Prostate gland (tissue), 2 donors: ENCODE data around the gene PDXP.

Experiments used
- POLR2A ChIP-seq: fragments of 450-650 bp; IDR thresholded peaks from one replicate; pipeline ENCODE4 v1.6.1; 2016; ENCODE audit warnings: antibody characterized with exemption, mild to moderate bottlenecking
- TF ChIP-seq, protein P1 (sequence below), 4 experiments: fragments of 200-600 bp in 2 of 4; fragments of 450-650 bp in 2 of 4; sonication (generic) in 2 of 4; IDR thresholded peaks; 1 replicate in 3 of 4; 2 replicates in 1 of 4; pipeline ENCODE4 v1.5.1; 2016 to 2019; ENCODE audit warnings: antibody characterized with exemption in 4 of 4, mild to moderate bottlenecking in 2 of 4, moderate library complexity in 2 of 4

DNA sequence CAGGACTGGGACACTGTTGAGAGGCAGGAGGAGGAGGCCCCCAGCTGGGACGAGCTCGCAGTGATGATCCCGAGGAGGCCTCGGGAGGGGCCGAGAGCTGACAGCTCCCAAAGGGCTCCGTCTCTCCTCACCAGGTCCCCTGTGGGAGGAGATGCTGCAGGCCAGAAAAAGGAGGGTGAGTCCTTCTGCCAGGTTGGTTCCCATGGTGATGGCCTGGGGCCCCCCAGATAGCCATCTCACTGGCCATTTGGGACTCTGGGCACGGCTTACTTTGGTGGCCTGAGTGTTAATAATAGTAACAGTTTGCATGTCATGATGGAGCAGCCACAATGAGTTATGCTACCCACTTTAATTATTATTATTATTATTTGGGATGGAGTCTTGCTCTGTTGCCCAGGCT lies 57.2 kb downstream of the PDXP start:
- no peak for TF ChIP-seq POLR2A
- TF ChIP-seq, protein P1, sequence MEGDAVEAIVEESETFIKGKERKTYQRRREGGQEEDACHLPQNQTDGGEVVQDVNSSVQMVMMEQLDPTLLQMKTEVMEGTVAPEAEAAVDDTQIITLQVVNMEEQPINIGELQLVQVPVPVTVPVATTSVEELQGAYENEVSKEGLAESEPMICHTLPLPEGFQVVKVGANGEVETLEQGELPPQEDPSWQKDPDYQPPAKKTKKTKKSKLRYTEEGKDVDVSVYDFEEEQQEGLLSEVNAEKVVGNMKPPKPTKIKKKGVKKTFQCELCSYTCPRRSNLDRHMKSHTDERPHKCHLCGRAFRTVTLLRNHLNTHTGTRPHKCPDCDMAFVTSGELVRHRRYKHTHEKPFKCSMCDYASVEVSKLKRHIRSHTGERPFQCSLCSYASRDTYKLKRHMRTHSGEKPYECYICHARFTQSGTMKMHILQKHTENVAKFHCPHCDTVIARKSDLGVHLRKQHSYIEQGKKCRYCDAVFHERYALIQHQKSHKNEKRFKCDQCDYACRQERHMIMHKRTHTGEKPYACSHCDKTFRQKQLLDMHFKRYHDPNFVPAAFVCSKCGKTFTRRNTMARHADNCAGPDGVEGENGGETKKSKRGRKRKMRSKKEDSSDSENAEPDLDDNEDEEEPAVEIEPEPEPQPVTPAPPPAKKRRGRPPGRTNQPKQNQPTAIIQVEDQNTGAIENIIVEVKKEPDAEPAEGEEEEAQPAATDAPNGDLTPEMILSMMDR (IDR thresholded peaks at IDR 0.05) = no peak
